NCI-H2107 treated with DMSO at 0.1 percent for 48 hours (cell line): Measurements from ENCODE around the gene PPIG.
"Not testable (repeated sequence)": the region's sequence is repeated elsewhere in the genome, so short reads cannot be mapped to it uniquely, and the experiment has no call there.

Experiments used
- DNase-seq: peaks from one replicate; lab custom pipeline; 2025; ENCODE audit not compliant: unreplicated experiment; lab: John Stamatoyannopoulos, UW

PPIG gene

GRCh38 chr2:169590804-169591203 lies 6.7 kb downstream of the PPIG start:
- DNase-seq, result no peak

DNA sequence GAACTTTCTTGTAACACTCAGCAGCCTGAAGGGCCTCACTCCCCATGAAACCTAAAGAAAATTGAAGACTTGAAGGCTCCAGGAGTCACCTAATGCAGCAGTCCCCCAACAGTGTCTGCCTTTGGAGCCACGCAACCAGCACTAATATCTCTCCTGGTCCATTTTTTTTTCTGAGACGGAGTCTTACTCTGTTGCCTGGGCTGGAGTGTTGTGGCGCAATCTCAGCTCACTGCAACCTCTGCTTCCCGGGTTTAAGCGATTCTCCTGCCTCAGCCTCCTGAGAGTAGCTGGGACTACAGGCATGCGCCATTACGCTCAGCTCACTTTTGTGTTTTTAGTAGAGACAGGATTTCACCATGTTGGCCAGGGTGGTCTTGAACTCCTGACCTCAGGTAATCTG lies 12.4 kb downstream of the PPIG start:
- not testable (repeated sequence) for DNase-seq

GRCh38 chr2:169598982-169599381 lies 14.8 kb downstream of the PPIG start:
- no peak for DNase-seq

DNA sequence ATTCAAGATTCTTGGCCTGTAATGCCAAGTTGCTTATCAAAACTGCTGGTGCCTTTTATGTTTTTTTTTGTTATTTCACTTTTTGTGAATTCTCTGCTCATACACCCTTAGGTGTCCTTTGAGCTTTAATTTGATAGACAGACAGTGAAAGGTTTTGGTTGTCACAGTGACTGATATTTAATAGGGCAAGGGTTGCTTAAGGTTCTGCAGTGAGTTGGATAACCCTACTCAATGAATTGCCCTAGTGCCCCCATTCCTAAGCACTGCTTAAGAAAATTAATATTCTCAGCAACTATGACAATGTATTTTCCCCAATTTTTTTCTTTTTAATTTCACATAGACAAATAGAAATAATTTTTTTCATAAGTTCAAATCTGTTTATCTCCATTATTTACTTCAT lies 15.4 kb downstream of the PPIG start:
- no peak for DNase-seq

- DNase-seq, result no peak
Measured at GRCh38 chr2:169609264-169609663, 25.1 kb downstream of the PPIG start.

GRCh38 chr2:169613876-169614275 lies 29.7 kb downstream of the PPIG start:
- no peak for DNase-seq

- DNase-seq, result not testable (repeated sequence)
Measured at GRCh38 chr2:169615982-169616381, 31.8 kb downstream of the PPIG start.

- DNase-seq, result no peak
Measured at GRCh38 chr2:169619946-169620345, 35.8 kb downstream of the PPIG start.

GRCh38 chr2:169620509-169620908 lies 36.4 kb downstream of the PPIG start:
- DNase-seq, result no peak

- no peak for DNase-seq
Measured at GRCh38 chr2:169623235-169623634, 39.1 kb downstream of the PPIG start.

DNA sequence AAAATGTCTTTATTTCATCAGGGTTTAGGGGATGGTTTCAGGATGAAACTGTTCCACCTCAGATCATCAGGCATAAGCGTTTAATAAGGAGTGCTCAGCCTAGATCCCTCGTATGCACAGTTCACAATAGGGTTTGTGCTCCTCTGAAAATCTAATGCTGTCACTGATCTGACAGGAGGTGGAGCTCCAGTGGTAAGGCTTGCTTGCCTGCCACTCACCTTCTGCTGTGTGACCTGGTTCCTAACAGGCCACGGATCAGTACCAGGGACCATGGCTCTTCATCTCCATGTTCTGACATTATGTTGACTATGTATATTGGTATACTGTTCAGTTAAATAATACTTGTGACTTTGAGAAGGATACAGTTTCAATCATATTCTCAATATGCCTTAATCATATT lies 41.6 kb downstream of the PPIG start:
- DNase-seq, result no peak

- no peak for DNase-seq
Measured at GRCh38 chr2:169636440-169637097, 52.4 kb downstream of the PPIG start.

DNA sequence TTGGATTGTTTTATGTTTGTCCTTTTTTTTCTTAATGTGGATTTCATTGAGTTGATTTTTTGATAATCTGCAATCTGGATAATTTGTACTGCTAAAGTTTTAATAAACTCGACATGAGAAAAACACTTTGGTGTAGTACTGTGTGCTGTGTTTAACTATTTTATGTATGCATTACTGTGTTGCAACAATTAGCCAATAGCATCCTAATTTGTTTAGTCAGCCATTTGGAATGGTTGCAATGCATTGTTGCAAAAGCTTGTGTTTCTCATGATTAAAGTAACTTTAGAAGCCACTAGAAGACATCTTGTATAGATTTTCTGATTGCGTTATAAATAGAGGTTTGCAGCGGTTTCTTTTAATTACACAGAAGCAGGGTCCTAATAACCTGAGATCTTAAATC lies 53.5 kb downstream of the PPIG start:
- DNase-seq, result no peak

GRCh38 chr2:169640104-169640503 lies 56.0 kb downstream of the PPIG start:
- DNase-seq, result no peak

DNA sequence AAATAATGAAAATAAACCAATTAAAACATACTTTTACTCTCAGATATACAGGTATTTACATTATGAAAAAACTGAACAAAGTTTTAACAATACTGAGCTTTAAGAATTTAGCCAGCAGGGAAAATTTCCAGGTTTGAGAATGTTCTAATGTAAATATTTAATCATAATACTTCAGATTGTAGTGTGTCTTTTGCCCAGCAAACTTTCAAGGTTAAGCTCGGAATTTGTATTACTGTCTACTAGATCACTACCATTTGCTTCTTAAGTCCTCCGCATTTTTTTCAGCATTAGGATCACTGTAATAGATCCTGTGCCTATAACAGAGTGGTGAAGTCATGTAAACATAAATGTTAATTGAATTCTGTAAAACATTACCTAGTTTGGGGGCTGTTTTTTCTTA lies 57.3 kb downstream of the PPIG start:
- no peak for DNase-seq

DNA sequence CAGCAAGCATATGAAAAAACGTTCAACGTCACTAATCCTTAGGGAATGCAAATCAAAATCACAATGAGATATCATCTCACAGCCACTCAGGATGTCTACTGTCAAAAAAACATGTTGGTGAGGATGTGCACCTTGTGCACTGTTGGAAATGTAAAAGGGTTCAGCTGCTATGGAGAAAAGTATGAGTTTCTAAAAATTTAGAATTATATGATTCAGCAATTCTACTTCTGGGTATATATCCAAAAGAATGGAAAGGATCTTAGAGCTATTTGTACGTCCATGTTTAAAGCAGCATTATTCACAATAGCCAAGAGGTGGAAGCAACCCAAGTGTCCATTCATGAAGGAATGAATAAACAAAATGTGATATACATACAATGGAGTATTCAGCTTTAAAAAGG lies 60.0 kb downstream of the PPIG start:
- DNase-seq, result no peak

GRCh38 chr2:169647496-169647895 lies 63.3 kb downstream of the PPIG start:
- DNase-seq, result no peak

- DNase-seq, result no peak
Measured at GRCh38 chr2:169649278-169649677, 65.1 kb downstream of the PPIG start.

DNA sequence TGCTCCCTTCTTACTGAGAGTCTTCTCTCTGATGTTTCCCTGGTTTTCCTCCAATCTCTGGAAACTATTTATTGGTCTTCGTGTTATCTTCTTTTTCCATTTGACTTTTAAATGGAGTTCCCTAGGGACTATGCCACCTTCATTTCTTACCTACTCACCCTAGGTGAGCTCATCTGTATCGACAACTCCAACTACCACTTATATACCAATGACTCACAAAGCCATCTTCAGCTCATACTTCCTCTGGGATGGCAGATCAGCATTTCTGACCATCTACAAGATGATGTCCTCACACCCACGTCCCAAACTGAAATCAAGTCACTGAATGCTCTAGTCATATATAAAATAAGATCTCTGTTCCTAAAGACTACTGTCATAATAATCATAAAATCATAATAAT lies 69.5 kb downstream of the PPIG start:
- DNase-seq, result no peak

- no peak for DNase-seq
Measured at GRCh38 chr2:169656164-169656563, 72.0 kb downstream of the PPIG start.

- no peak for DNase-seq
Measured at GRCh38 chr2:169658877-169659276, 74.7 kb downstream of the PPIG start.

DNA sequence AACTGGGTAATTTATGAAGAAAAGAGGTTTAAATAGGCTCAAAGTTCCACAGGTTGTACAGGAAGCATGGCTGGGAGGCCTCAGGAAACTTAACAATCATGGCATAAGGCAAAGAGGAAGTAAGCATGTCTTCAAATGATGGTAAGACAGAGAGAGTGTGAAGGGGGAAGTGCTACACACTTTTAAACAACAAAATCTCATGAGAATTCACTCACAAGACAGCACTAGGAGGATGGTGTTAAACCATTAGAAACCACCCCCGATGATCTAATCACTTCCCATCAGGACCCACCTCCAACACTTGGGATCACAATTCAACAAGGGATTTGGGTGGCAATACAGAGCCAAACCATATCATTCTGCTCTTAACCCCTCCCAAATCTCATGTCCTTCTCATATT lies 75.2 kb downstream of the PPIG start:
- no peak for DNase-seq

DNA sequence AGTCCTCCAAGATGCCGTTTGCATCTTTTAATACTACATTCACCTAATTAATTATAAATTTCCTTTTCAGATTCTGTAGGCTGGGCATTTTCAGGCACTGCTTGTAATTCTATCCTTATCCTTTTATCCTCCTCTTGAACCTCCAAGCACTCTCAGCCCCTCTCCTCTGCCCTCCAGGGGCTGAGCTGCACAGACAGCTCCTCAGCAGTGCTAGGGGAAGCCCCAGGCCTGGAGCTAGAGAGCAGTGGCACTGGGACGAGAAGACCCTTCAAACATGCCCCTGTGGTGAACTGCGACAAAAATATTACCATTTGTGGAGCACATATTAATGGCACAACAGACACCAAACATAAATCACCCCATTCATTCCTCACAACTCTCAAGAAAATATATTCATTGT lies 77.1 kb downstream of the PPIG start:
- peak; percentile 29 for DNase-seq

DNA sequence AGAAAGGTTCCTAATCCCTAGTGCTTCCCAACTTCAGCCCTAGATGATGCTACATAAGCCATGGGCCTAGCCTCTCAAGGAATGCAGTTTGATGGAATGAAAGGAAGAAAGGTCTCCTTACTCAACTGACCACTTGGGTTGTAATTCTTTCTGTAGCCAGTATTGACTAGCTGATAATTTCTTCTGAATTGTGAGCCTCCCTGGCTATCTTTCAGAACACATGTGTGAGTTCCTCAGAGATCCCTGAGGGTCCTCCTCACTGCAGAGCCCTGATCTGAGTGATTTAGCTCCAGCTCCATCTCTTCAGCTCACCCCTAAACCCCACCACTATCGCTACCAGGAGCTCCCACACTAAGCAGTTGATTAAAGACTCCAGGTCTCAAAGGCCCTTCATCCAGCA lies 78.6 kb downstream of the PPIG start:
- no peak for DNase-seq
